CD4-positive, alpha-beta T cell (primary cell): ENCODE measurements around the gene EML6. TPM values are rescaled to one million over a fixed set of nuclear protein-coding genes. Genes with fewer than 3 reads are reported as not detected.

Source experiments
- ATAC-seq: fragments of 200-7000 bp; cut with Tn5 transposase; one replicate; pipeline ENCODE4 v1.10.0; 2022; ENCODE audit warnings: mild to moderate bottlenecking; ENCODE audit not compliant: poor library complexity
- CTCF ChIA-PET: fragments of 350-600 bp; sonication (Branson Sonifier 250); formaldehyde crosslinking; loops from one replicate; lab custom pipeline; 2021; ENCODE audit warnings: antibody characterized with exemption, inconsistent platforms; lab: Charles Lee
- POLR2A ChIA-PET: fragments of 350-600 bp; sonication (Branson Sonifier 250); formaldehyde crosslinking; loops from one replicate; lab custom pipeline; 2021; ENCODE audit warnings: antibody characterized with exemption, inconsistent platforms; lab: Charles Lee
- DNase-seq, 14 experiments: peaks; one replicate each; pipeline ENCODE4 v3.0.0-alpha.2; 2013 to 2020; ENCODE audit warnings: mixed read lengths in 2 of 14
- H3K27ac ChIP-seq, 2 donors: one replicate each; pipeline versions ENCODE4 v1.5.1 to v1.7.0; 2013; ENCODE audit warnings: low read length in 2 of 2, low read depth in 1 of 2, mild to moderate bottlenecking in 1 of 2
- H3K27me3 ChIP-seq, 2 experiments: 1 replicate in 1 of 2; 2 replicates in 1 of 2; pipeline versions ENCODE4 v1.6.1 to v1.7.0; 2013; ENCODE audit warnings: low read length in 2 of 2, control low read depth in 1 of 2, mild to moderate bottlenecking in 1 of 2, moderate library complexity in 1 of 2; ENCODE audit not compliant: insufficient read depth in 2 of 2, control insufficient read depth in 1 of 2
- H3K36me3 ChIP-seq: one replicate; pipeline ENCODE4 v1.6.1; 2013; ENCODE audit warnings: low read length, control low read depth; ENCODE audit not compliant: insufficient read depth
- H3K4me1 ChIP-seq: one replicate; pipeline ENCODE4 v1.6.1; 2013; ENCODE audit warnings: low read length, control low read depth; ENCODE audit not compliant: insufficient read depth
- H3K4me3 ChIP-seq: one replicate; pipeline ENCODE4 v1.5.1; 2013; ENCODE audit warnings: mild to moderate bottlenecking, low read length, moderate library complexity
- H3K9me3 ChIP-seq, 2 experiments: 1 replicate in 1 of 2; 2 replicates in 1 of 2; pipeline versions ENCODE4 v1.6.1 to v1.7.0; 2013; ENCODE audit warnings: low read length in 2 of 2, mild to moderate bottlenecking in 2 of 2, control low read depth in 1 of 2, moderate library complexity in 1 of 2; ENCODE audit not compliant: control insufficient read depth in 1 of 2, insufficient read depth in 1 of 2
- H3K27ac Mint-ChIP-seq: one replicate; pipeline ENCODE4 v1.8.0; 2020; ENCODE audit warnings: mixed read lengths
- H3K27me3 Mint-ChIP-seq: one replicate; pipeline ENCODE4 v1.8.0; 2021; ENCODE audit warnings: mixed read lengths
- H3K36me3 Mint-ChIP-seq: one replicate; pipeline ENCODE4 v1.8.0; 2021; ENCODE audit warnings: low read depth, mixed read lengths
- H3K4me1 Mint-ChIP-seq: one replicate; pipeline ENCODE4 v1.8.0; 2021; ENCODE audit warnings: low read depth, mixed read lengths
- H3K4me3 Mint-ChIP-seq: one replicate; pipeline ENCODE4 v1.8.0; 2020; ENCODE audit warnings: mild to moderate bottlenecking, mixed read lengths
- H3K9me3 Mint-ChIP-seq: one replicate; pipeline ENCODE4 v1.8.0; 2020; ENCODE audit warnings: mixed read lengths
- intact Hi-C, 2 experiments: fragments of 100-400 bp; cut with DNase I in 1 of 2; cut with micrococcal nuclease in 1 of 2; formaldehyde crosslinking; loops; one replicate each; pipeline versions ENCODE4 v1.15.1 to v1.9.0; 2023 to 2025; cut with DNase I, micrococcal nuclease
- total RNA-seq, 174 experiments: library from RNA in 2 of 174; stranded (reverse) in 2 of 174; gene quantifications; one replicate each; pipeline ENCODE4 v1.2.3 and lab custom pipeline; 2021 to 2026
- TF ChIP-seq, protein P1 (sequence below): fragments of 200-600 bp; IDR thresholded peaks from one replicate; pipeline ENCODE4 v1.8.0; 2022; ENCODE audit warnings: antibody characterized with exemption, mild to moderate bottlenecking

Gene EML6
- total RNA-seq, 2 experiments from 2014 or later, result 0.22 to 0.34 TPM

GRCh38 chr2:54775710-54776109, 52.2 kb downstream of the EML6 start:
- no peaks in the 10 kb centered on the region for H3K27me3 ChIP-seq
- intact Hi-C loops, result no loop called here

DNA sequence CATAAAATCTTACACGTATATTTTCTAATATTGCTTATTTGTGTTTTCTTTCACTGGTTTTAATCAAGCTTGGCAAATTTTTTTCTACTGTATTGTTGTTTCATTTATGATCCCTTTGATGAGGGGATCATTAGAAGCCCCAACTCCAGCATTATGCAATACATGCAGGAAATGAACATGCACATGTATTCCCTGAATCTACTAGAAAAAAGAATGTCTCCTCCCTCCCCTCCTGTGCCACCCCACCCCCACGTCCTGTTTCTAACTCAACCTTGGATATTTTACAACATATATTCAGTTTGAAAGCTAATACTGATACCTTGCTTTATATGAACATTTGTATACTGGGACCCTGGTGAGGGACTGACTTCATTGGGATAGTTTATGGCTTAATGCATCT, 53.0 kb downstream of the EML6 start:
- no peaks in the 10 kb centered on the region for H3K4me1 Mint-ChIP-seq
- ChIA-PET CTCF (interaction anchor here (0.6 kb wide), 1 partner anchor 578 kb away, joined by 3 read pairs; no protein-coding TSS in a partner anchor), POLR2A (interaction anchor here (0.6 kb wide), 1 partner anchor 754 kb away, joined by 3 read pairs; no protein-coding TSS in a partner anchor)
- H3K27me3 ChIP-seq, result no peaks in the 10 kb centered on the region
- intact Hi-C loops, result no loop called here
- no peaks in the 10 kb centered on the region for H3K36me3 ChIP-seq
- H3K9me3 Mint-ChIP-seq, result peaks cover 5% of the 10 kb centered on the region
- TF ChIP-seq, protein P1, sequence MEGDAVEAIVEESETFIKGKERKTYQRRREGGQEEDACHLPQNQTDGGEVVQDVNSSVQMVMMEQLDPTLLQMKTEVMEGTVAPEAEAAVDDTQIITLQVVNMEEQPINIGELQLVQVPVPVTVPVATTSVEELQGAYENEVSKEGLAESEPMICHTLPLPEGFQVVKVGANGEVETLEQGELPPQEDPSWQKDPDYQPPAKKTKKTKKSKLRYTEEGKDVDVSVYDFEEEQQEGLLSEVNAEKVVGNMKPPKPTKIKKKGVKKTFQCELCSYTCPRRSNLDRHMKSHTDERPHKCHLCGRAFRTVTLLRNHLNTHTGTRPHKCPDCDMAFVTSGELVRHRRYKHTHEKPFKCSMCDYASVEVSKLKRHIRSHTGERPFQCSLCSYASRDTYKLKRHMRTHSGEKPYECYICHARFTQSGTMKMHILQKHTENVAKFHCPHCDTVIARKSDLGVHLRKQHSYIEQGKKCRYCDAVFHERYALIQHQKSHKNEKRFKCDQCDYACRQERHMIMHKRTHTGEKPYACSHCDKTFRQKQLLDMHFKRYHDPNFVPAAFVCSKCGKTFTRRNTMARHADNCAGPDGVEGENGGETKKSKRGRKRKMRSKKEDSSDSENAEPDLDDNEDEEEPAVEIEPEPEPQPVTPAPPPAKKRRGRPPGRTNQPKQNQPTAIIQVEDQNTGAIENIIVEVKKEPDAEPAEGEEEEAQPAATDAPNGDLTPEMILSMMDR, result no peak
- H3K27ac ChIP-seq, result no peak overlapping the region
- H3K27me3 Mint-ChIP-seq, result no peaks in the 10 kb centered on the region
- no peak overlapping the region for H3K27ac Mint-ChIP-seq
- DNase-seq (no peak), ATAC-seq (no peak)
- no peak overlapping the region for H3K4me3 Mint-ChIP-seq
- no peaks in the 10 kb centered on the region for H3K4me1 ChIP-seq
- peaks cover 5 to 16% of the 10 kb centered on the region in 2 experiments for H3K9me3 ChIP-seq
- H3K4me3 ChIP-seq, result no peak overlapping the region
- H3K36me3 Mint-ChIP-seq, result no peaks in the 10 kb centered on the region

More at GRCh38 chr2:54775710-54776109, 52.2 kb downstream of the EML6 start:
- Histone ChIP-seq H3K4me3 (no peak overlapping the region), H3K4me1 (no peaks in the 10 kb centered on the region), H3K27ac (no peak overlapping the region), H3K9me3 (peaks cover 5 to 16% of the 10 kb centered on the region in 2 experiments), H3K36me3 (no peaks in the 10 kb centered on the region)
- Mint-ChIP-seq H3K9me3 (peaks cover 5% of the 10 kb centered on the region), H3K4me3 (no peak overlapping the region), H3K27me3 (no peaks in the 10 kb centered on the region), H3K36me3 (no peaks in the 10 kb centered on the region), H3K27ac (no peak overlapping the region), H3K4me1 (no peaks in the 10 kb centered on the region)
- ATAC-seq (no peak), DNase-seq (no peak)
- ChIA-PET POLR2A (interaction anchor here (0.6 kb wide), 1 partner anchor 754 kb away, joined by 3 read pairs; no protein-coding TSS in a partner anchor), CTCF (no interaction called here)
- TF ChIP-seq, protein P1, result no peak

GRCh38 chr2:54783349-54783748, 59.9 kb downstream of the EML6 start:
- Mint-ChIP-seq H3K36me3 (no peaks in the 10 kb centered on the region), H3K9me3 (no peaks in the 10 kb centered on the region), H3K27me3 (no peaks in the 10 kb centered on the region), H3K27ac (no peak overlapping the region), H3K4me1 (no peaks in the 10 kb centered on the region), H3K4me3 (no peak overlapping the region)
- ATAC-seq, result no peak
- no peaks in the 10 kb centered on the region for H3K27me3 ChIP-seq
- ChIA-PET CTCF (no interaction called here), POLR2A (interaction anchor here (0.7 kb wide), 1 partner anchor 42 kb away, joined by 3 read pairs; no protein-coding TSS in a partner anchor)
- H3K9me3 ChIP-seq, result no peaks in the 10 kb centered on the region
- H3K4me3 ChIP-seq, result no peak overlapping the region
- TF ChIP-seq, protein P1, result no peak
- no peaks in the 10 kb centered on the region for H3K4me1 ChIP-seq
- H3K36me3 ChIP-seq, result no peaks in the 10 kb centered on the region
- no peak for DNase-seq
- intact Hi-C loops, result no loop called here
- no peak overlapping the region for H3K27ac ChIP-seq
